ENCODE data around the gene CENPO. TPM values are rescaled to one million over a fixed set of nuclear protein-coding genes. Genes with fewer than 3 reads are reported as not detected.

CENPO gene, protein sequence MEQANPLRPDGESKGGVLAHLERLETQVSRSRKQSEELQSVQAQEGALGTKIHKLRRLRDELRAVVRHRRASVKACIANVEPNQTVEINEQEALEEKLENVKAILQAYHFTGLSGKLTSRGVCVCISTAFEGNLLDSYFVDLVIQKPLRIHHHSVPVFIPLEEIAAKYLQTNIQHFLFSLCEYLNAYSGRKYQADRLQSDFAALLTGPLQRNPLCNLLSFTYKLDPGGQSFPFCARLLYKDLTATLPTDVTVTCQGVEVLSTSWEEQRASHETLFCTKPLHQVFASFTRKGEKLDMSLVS
- 20.3 TPM for polyA plus RNA-seq (2012; ENCODE audit: low read depth, missing spikeins)

GRCh38 chr2:24792874-24793760, at the start of gene CENPO, which contains the start of gene PTRHD1:
CENPO (plus strand) TSS chr2:24793425; CDS start chr2:24793920, 495 bp downstream.
PTRHD1 (minus strand) TSS chr2:24793391; CDS start chr2:24793377, 14 bp downstream.
- DNase-seq (ENCODE audit: insufficient read length, low spot score) (peak; percentile 87), FAIRE-seq (peak; percentile 97)
- peak; percentile 87 for TF ChIP-seq POLR2A (IDR thresholded peaks at IDR 0.05; ENCODE audit: low read depth, low read length)
- TF ChIP-seq SPI1 (IDR thresholded peaks at IDR 0.05; ENCODE audit: low read depth, low read length), result peak; percentile 84
- peak; percentile 96 for TF ChIP-seq TAF1 (IDR thresholded peaks at IDR 0.05; ENCODE audit: low read depth, low read length)
- peak; percentile 53; the same call in 1 of the 2 replicates for TF ChIP-seq POU2F2 (IDR thresholded peaks at IDR 0.05; ENCODE audit: low read depth, low read length)
- TF ChIP-seq POLR2AphosphoS5 (IDR thresholded peaks at IDR 0.05; ENCODE audit: low read depth, low read length), result peak; percentile 75
- TF ChIP-seq PAX5 (IDR thresholded peaks at IDR 0.05; ENCODE audit: insufficient read depth, low read length, severe bottlenecking), result no peak

- DNase-seq (ENCODE audit: insufficient read length, low spot score), result no peak
- TF ChIP-seq POU2F2 (IDR thresholded peaks at IDR 0.05; ENCODE audit: low read depth, low read length), result no peak
- no peak for FAIRE-seq
Observed at GRCh38 chr2:24743924-24744323, 49.3 kb upstream of the CENPO start.

DNA sequence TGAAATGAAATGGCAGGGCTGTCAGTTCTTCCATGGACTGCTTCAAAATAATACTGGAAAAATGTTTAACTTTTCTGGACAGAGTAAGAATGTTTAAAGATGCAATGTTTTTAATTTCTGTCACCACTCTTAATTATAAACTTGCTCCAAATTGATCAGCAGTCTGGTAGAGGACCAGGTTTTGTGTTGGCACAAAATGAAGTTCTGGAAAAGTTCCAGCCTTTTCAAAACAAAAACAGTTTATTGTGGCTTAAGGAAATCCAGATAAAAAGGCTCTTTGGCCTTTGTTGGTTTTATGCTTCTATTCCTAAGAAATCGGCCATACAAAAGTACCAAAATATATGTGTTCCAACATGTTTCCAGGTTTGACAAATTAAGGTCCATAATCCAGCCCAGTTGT, 48.9 kb upstream of the CENPO start:
- DNase-seq (ENCODE audit: insufficient read length, low spot score) (no peak), FAIRE-seq (no peak)
- TF ChIP-seq PAX5 (IDR thresholded peaks at IDR 0.05; ENCODE audit: insufficient read depth, low read length, severe bottlenecking) (no peak), TAF1 (IDR thresholded peaks at IDR 0.05; ENCODE audit: low read depth, low read length) (no peak), POLR2A (IDR thresholded peaks at IDR 0.05; ENCODE audit: low read depth, low read length) (no peak), SPI1 (IDR thresholded peaks at IDR 0.05; ENCODE audit: low read depth, low read length) (no peak), POU2F2 (IDR thresholded peaks at IDR 0.05; ENCODE audit: low read depth, low read length) (no peak), POLR2AphosphoS5 (IDR thresholded peaks at IDR 0.05; ENCODE audit: low read depth, low read length) (no peak)

GRCh38 chr2:24745825-24746224, 47.4 kb upstream of the CENPO start:
- TF ChIP-seq TAF1 (IDR thresholded peaks at IDR 0.05; ENCODE audit: low read depth, low read length) (no peak), PAX5 (IDR thresholded peaks at IDR 0.05; ENCODE audit: insufficient read depth, low read length, severe bottlenecking) (no peak), SPI1 (IDR thresholded peaks at IDR 0.05; ENCODE audit: low read depth, low read length) (no peak), POLR2A (IDR thresholded peaks at IDR 0.05; ENCODE audit: low read depth, low read length) (no peak), POLR2AphosphoS5 (IDR thresholded peaks at IDR 0.05; ENCODE audit: low read depth, low read length) (no peak), POU2F2 (IDR thresholded peaks at IDR 0.05; ENCODE audit: low read depth, low read length) (no peak)
- no peak for FAIRE-seq
- no peak for DNase-seq (ENCODE audit: insufficient read length, low spot score)

- DNase-seq (ENCODE audit: insufficient read length, low spot score) (no peak), FAIRE-seq (no peak)
- no peak for TF ChIP-seq POLR2A (IDR thresholded peaks at IDR 0.05; ENCODE audit: low read depth, low read length)
Observed at GRCh38 chr2:24747299-24747698, 45.9 kb upstream of the CENPO start.

- DNase-seq (ENCODE audit: insufficient read length, low spot score) (no peak), FAIRE-seq (no peak)
- TF ChIP-seq TAF1 (IDR thresholded peaks at IDR 0.05; ENCODE audit: low read depth, low read length), result no peak
- TF ChIP-seq POU2F2 (IDR thresholded peaks at IDR 0.05; ENCODE audit: low read depth, low read length), result no peak
- no peak for TF ChIP-seq POLR2AphosphoS5 (IDR thresholded peaks at IDR 0.05; ENCODE audit: low read depth, low read length)
- TF ChIP-seq PAX5 (IDR thresholded peaks at IDR 0.05; ENCODE audit: insufficient read depth, low read length, severe bottlenecking), result no peak
- TF ChIP-seq POLR2A (IDR thresholded peaks at IDR 0.05; ENCODE audit: low read depth, low read length), result no peak
- no peak for TF ChIP-seq SPI1 (IDR thresholded peaks at IDR 0.05; ENCODE audit: low read depth, low read length)
Observed at GRCh38 chr2:24749069-24749691, 44.0 kb upstream of the CENPO start.

DNA sequence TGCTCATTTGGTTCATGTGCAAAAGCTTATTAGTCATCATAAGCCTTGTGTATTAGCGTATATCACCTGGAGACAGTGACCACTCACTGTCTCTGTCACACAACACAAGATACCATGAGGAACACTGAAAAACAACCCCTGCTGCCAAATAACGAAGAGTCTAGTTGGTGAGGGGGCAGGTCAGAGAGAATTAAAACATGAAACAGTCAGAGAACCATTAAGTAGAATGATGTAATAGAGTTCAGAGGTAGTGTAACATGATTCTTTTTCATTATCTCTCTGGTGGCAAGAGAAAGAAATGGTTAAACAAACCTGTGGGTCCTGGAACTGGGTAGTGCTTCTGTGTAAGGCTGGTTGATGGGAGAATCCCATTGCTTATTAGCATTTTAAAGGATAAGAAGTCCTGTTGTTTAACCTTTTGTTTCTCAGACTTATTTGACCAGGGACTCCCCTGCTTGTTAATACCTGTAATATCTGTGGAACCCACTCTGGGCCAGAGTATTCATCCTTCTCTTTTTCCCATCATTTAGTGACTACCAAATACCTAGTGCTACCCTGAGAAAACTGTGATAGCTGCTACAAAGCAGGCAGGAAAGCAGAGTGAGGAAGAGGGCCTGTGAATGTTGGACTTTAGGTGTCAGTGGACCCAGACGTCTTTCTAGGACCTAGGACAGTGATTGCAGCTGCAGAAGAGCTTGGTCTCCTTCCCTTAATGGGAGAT, 38.1 kb upstream of the CENPO start:
- no peak for TF ChIP-seq POU2F2 (IDR thresholded peaks at IDR 0.05; ENCODE audit: low read depth, low read length)
- no peak for TF ChIP-seq SPI1 (IDR thresholded peaks at IDR 0.05; ENCODE audit: low read depth, low read length)
- TF ChIP-seq PAX5 (IDR thresholded peaks at IDR 0.05; ENCODE audit: insufficient read depth, low read length, severe bottlenecking), result no peak
- TF ChIP-seq POLR2AphosphoS5 (IDR thresholded peaks at IDR 0.05; ENCODE audit: low read depth, low read length), result no peak
- no peak for TF ChIP-seq POLR2A (IDR thresholded peaks at IDR 0.05; ENCODE audit: low read depth, low read length)
- no peak for TF ChIP-seq TAF1 (IDR thresholded peaks at IDR 0.05; ENCODE audit: low read depth, low read length)
- FAIRE-seq, result no peak
- DNase-seq (ENCODE audit: insufficient read length, low spot score), result no peak

- DNase-seq (ENCODE audit: insufficient read length, low spot score) (no peak), FAIRE-seq (no peak)
- no peak for TF ChIP-seq PAX5 (IDR thresholded peaks at IDR 0.05; ENCODE audit: insufficient read depth, low read length, severe bottlenecking)
- no peak for TF ChIP-seq POU2F2 (IDR thresholded peaks at IDR 0.05; ENCODE audit: low read depth, low read length)
- TF ChIP-seq SPI1 (IDR thresholded peaks at IDR 0.05; ENCODE audit: low read depth, low read length), result no peak
- no peak for TF ChIP-seq POLR2AphosphoS5 (IDR thresholded peaks at IDR 0.05; ENCODE audit: low read depth, low read length)
- TF ChIP-seq POLR2A (IDR thresholded peaks at IDR 0.05; ENCODE audit: low read depth, low read length), result no peak
- no peak for TF ChIP-seq TAF1 (IDR thresholded peaks at IDR 0.05; ENCODE audit: low read depth, low read length)
Observed at GRCh38 chr2:24756789-24757188, 36.4 kb upstream of the CENPO start.

DNA sequence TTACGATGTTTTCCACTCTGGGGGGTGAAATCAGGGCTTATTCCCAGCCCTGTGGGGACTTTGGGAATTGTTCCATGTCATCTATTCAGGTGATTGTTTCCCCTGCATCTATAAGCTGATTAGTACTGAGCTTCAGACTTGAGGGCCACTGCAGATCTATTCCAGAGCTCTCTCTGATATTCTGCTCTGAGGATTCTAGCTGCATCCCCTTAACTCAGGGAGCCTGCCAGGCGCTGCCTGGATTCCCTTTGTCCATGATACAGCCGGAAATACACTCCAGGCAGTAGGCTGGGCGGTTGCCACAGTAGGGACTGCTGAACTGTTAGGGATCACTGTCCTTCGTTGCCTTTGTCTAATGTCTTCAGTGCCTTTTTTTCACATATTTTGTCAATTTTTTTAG, 31.4 kb upstream of the CENPO start:
- FAIRE-seq, result no peak
- TF ChIP-seq POLR2AphosphoS5 (IDR thresholded peaks at IDR 0.05; ENCODE audit: low read depth, low read length), result no peak
- no peak for TF ChIP-seq POU2F2 (IDR thresholded peaks at IDR 0.05; ENCODE audit: low read depth, low read length)
- TF ChIP-seq POLR2A (IDR thresholded peaks at IDR 0.05; ENCODE audit: low read depth, low read length), result no peak
- no peak for TF ChIP-seq SPI1 (IDR thresholded peaks at IDR 0.05; ENCODE audit: low read depth, low read length)
- TF ChIP-seq PAX5 (IDR thresholded peaks at IDR 0.05; ENCODE audit: insufficient read depth, low read length, severe bottlenecking), result no peak
- TF ChIP-seq TAF1 (IDR thresholded peaks at IDR 0.05; ENCODE audit: low read depth, low read length), result no peak
- no peak for DNase-seq (ENCODE audit: insufficient read length, low spot score)
